PFSK-1 (cell line): ENCODE data around the gene CDCA3.

Source experiments
- FOXP2 ChIP-seq: optimal IDR thresholded peaks from 2 replicates; pipeline ENCODE3; 2011; ENCODE audit warnings: borderline replicate concordance, control low read depth, inconsistent platforms; ENCODE audit not compliant: insufficient read depth; ENCODE audit errors: extremely low read length, extremely low read depth
- POLR2AphosphoS5 ChIP-seq: IDR thresholded peaks from 2 replicates; pipeline ENCODE4 v1.6.1; 2012; ENCODE audit warnings: low read depth, mild to moderate bottlenecking, control low read depth, low read length, moderate library complexity
- REST ChIP-seq, 2 experiments: IDR thresholded peaks; 2 replicates each; pipeline versions ENCODE4 v1.6.1 to v1.8.0; 2011 to 2012; ENCODE audit warnings: low read depth in 2 of 2, low read length in 2 of 2, control low read depth in 1 of 2, inconsistent platforms in 1 of 2, mild to moderate bottlenecking in 1 of 2, moderate library complexity in 1 of 2; ENCODE audit not compliant: insufficient read depth in 1 of 2
- SIN3A ChIP-seq: IDR thresholded peaks from 2 replicates; pipeline ENCODE4 v1.6.1; 2012; ENCODE audit warnings: mild to moderate bottlenecking, low read length, moderate library complexity, borderline replicate concordance; ENCODE audit not compliant: insufficient read depth
- TAF1 ChIP-seq: IDR thresholded peaks from 2 replicates; pipeline ENCODE4 v1.6.1; 2012; ENCODE audit warnings: low read length, control low read depth, borderline replicate concordance; ENCODE audit not compliant: insufficient read depth

The CDCA3 gene

GRCh38 chr12:6883683-6884082, 32.6 kb upstream of the CDCA3 start:
- TF ChIP-seq TAF1 (no peak), SIN3A (no peak), REST (IDR thresholded peaks at IDR 0.05; ENCODE audit: insufficient read depth in 1 of 2, low read depth in 2 of 2, low read length in 2 of 2) (no peak), FOXP2 (no peak), POLR2AphosphoS5 (no peak)

GRCh38 chr12:6883252-6883651, 32.2 kb upstream of the CDCA3 start:
- TF ChIP-seq POLR2AphosphoS5 (no peak), SIN3A (no peak), REST (IDR thresholded peaks at IDR 0.05; ENCODE audit: insufficient read depth in 1 of 2, low read depth in 2 of 2, low read length in 2 of 2) (no peak), FOXP2 (no peak), TAF1 (no peak)

- TF ChIP-seq FOXP2 (no peak), REST (IDR thresholded peaks at IDR 0.05; ENCODE audit: insufficient read depth in 1 of 2, low read depth in 2 of 2, low read length in 2 of 2) (0 out of 4 replicates have a peak, but pooled peaks of 1 of the 2 experiments have one; percentile 29), SIN3A (peak; percentile 81; the same call in 1 of the 2 replicates), TAF1 (peak; percentile 71; the same call in 1 of the 2 replicates), POLR2AphosphoS5 (peak; percentile 84; the same call in 1 of the 2 replicates)
Observed at GRCh38 chr12:6873094-6874014, 22.3 kb upstream of the CDCA3 start, which contains the start of gene SPSB2. Gene SPSB2 (minus strand): TSS chr12:6873303. CDS start chr12:6872901, 402 bp downstream.

- TF ChIP-seq TAF1 (no peak; the same call in 1 of the 2 replicates), SIN3A (peak; percentile 97), POLR2AphosphoS5 (peak; percentile 53; the same call in 1 of the 2 replicates), REST (IDR thresholded peaks at IDR 0.05; ENCODE audit: insufficient read depth in 1 of 2, low read depth in 2 of 2, low read length in 2 of 2) (no peak), FOXP2 (no peak)
Observed at GRCh38 chr12:6872073-6873048, 21.3 kb upstream of the CDCA3 start.
